ENCODE data around the gene PCSK7. TPM values are rescaled to one million over a fixed set of nuclear protein-coding genes. Genes with fewer than 3 reads are reported as not detected.
"Not testable (repeated sequence)": the region's sequence is repeated elsewhere in the genome, so short reads cannot be mapped to it uniquely, and the experiment has no call there.

PCSK7 gene
- total RNA-seq, 4 donors from 2014 or later = 14.5 to 19.9 (median 16.4) TPM

DNA sequence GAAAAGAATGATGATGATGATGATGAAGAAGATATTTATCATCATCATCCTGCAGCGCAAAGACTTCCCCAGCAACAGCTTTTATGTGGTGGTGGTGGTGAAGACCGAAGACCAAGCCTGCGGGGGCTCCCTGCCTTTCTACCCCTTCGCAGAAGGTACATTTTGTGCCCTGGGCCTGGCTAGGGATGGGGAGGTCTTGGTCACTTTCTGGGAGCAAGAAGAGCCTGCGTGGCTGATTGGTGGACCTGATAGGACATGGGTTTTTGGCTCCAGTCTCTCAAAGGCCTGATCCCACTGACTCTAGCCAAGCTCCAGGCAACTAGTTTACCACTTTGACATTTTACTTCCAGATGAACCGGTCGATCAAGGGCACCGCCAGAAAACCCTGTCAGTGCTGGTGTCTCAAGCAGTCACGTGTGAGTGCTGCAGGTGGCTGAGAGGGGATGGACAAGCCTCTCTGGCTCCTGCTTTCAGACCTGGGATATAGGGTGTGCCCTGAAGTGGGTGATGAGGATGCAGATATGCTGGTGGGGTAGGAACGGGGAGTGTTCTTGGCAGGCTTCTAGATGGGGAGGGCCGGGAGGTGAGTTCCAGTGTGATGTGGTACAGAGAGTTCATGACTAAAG, 48.0 kb downstream of the PCSK7 start:
- Histone ChIP-seq H3K4me3 (no peak overlapping the region), H3K9me3 (no peaks in the 10 kb centered on the region), H3K36me3 (peaks cover 0 to 54% of the 10 kb centered on the region in 2 donors), H3K27ac (no peak overlapping the region), H3K4me1 (peaks cover 20% of the 10 kb centered on the region in 2 donors), H3K27me3 (no peaks in the 10 kb centered on the region)
- in situ Hi-C loops (cut with MboI; ENCODE audit: low sequenced_read_pairs in 4 of 4) = loop anchor here in 1 of 4 donors (5.0 kb wide), 1 partner anchor 43 kb away; no protein-coding TSS in a partner anchor
- no peak for ATAC-seq
- no peak for TF ChIP-seq CTCF (IDR thresholded peaks at IDR 0.05 in 4 of 5, conservative IDR thresholded peaks at IDR 0.05 in 1 of 5)
- TF ChIP-seq POLR2A (IDR thresholded peaks at IDR 0.05) = no peak
- intact Hi-C loops (cut with DNase I; ENCODE audit: low total_unique reads) = no loop called here
- DNase-seq = no peak

GRCh38 chr11:117183178-117183577, 48.7 kb downstream of the PCSK7 start:
- intact Hi-C loops (cut with DNase I; ENCODE audit: low total_unique reads); DNase-seq; H3K9me3 ChIP-seq; H3K27me3 ChIP-seq; H3K27ac ChIP-seq; H3K4me3 ChIP-seq; ATAC-seq: not testable (repeated sequence)
- in situ Hi-C loops (cut with MboI; ENCODE audit: low sequenced_read_pairs in 4 of 4) = loop anchor here in 1 of 4 donors (5.0 kb wide), 1 partner anchor 44 kb away; no protein-coding TSS in a partner anchor
- Histone ChIP-seq H3K36me3 (peaks cover 0 to 47% of the 10 kb centered on the region in 2 donors), H3K4me1 (peaks cover 20 to 22% of the 10 kb centered on the region in 2 donors)

DNA sequence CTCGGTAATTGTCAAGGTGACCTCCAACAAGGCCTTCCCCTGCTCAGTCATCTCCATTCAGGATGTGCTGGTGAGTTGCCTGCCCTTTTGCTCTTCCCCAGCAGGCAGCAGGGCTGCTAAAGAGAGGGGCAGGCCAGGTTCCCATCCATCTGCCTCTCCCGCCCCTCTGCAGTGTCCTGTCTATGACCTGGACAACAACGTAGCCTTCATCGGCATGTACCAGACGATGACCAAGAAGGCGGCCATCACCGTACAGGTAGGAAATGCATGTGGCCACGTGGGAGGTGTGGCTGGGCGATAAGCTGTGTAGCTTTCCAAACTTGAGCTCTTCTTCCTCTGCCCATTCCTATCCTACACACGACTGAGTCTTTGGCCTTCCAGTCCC, 49.3 kb downstream of the PCSK7 start:
- H3K27me3 ChIP-seq = no peaks in the 10 kb centered on the region
- no peaks in the 10 kb centered on the region for H3K9me3 ChIP-seq
- H3K4me1 ChIP-seq = peaks cover 26 to 28% of the 10 kb centered on the region in 2 donors
- H3K27ac ChIP-seq = no peak overlapping the region
- intact Hi-C loops (cut with DNase I; ENCODE audit: low total_unique reads) = no loop called here
- in situ Hi-C loops (cut with MboI; ENCODE audit: low sequenced_read_pairs in 4 of 4) = loop anchor here in 1 of 4 donors (5.0 kb wide), 1 partner anchor 45 kb away; no protein-coding TSS in a partner anchor
- peaks cover 0 to 41% of the 10 kb centered on the region in 2 donors for H3K36me3 ChIP-seq
- H3K4me3 ChIP-seq = no peak overlapping the region
- DNase-seq (no peak), ATAC-seq (no peak)
- TF ChIP-seq CTCF (IDR thresholded peaks at IDR 0.05 in 4 of 5, conservative IDR thresholded peaks at IDR 0.05 in 1 of 5) = no peak
- no peak for TF ChIP-seq POLR2A (IDR thresholded peaks at IDR 0.05)

DNA sequence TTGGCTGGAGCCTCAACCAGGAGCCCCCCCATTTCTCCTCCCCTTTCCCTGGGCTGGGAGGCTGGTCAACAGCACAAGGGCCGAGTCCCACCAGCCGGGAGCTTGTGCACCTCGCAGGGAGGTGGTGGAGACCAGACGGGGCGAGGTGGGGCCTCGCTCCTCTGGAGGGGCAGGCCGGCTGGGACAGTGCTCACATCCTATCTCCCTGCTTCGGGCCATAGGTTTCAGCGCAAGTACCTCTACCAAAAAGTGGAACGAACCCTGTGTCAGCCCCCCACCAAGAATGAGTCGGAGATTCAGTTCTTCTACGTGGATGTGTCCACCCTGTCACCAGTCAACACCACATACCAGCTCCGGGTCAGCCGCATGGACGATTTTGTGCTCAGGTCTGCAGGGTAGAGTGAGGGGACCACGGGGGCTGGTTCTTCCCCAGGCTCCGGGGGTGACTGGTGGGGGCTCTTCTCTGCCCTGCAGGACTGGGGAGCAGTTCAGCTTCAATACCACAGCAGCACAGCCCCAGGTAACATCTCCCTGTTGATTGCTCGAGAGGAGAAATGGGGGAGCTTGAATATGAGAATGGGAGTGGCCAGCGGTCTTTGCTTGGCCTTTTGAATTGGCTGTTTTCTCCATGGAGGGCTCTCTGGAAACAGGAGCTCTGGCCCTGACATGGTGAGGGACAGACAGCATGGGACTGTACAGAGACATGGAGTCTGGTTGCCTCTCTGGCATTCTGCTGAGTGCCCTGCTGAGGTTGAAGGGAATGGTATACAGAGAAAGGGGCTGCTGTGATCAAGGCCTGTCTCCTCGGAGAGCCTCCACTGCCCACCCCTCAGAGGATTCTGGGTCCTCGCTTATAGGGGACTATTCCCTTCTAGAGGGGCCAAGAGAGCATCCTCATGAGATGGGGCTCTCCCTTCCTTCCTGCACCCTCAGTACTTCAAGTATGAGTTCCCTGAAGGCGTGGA, 50.0 kb downstream of the PCSK7 start:
- intact Hi-C loops (cut with DNase I; ENCODE audit: low total_unique reads) (no loop called here), in situ Hi-C loops (cut with MboI; ENCODE audit: low sequenced_read_pairs in 4 of 4) (loop anchor here in 1 of 4 donors (5.0 kb wide), 1 partner anchor 45 kb away; no protein-coding TSS in a partner anchor)
- H3K4me1 ChIP-seq = peaks cover 26 to 28% of the 10 kb centered on the region in 2 donors
- no peak for DNase-seq
- H3K4me3 ChIP-seq = no peak overlapping the region
- no peaks in the 10 kb centered on the region for H3K9me3 ChIP-seq
- H3K36me3 ChIP-seq = peaks cover 0 to 34% of the 10 kb centered on the region in 2 donors
- H3K27me3 ChIP-seq = no peaks in the 10 kb centered on the region
- TF ChIP-seq CTCF (IDR thresholded peaks at IDR 0.05 in 4 of 5, conservative IDR thresholded peaks at IDR 0.05 in 1 of 5) (no peak), POLR2A (IDR thresholded peaks at IDR 0.05) (no peak)
- no peak for ATAC-seq
- H3K27ac ChIP-seq = no peak overlapping the region
